Jurkat, Clone E6-1 (cell line): ENCODE results near the gene TMEM61.
A peak's percentile ranks its signal among the peaks of the same experiment; 100 is the strongest.
"Not testable (repeated sequence)": the region's sequence is repeated elsewhere in the genome, so short reads cannot be mapped to it uniquely, and the experiment has no call there.

Experiments
- DNase-seq: peaks from one replicate; pipeline ENCODE4 v3.0.0-alpha.2; 2011; ENCODE audit warnings: low read depth, low spot score
- H3K4me3 ChIP-seq: 2 replicates; pipeline ENCODE4 v1.5.1; 2011; ENCODE audit warnings: mild to moderate bottlenecking, low read length, control low read depth, moderate library complexity

TMEM61 gene

DNA sequence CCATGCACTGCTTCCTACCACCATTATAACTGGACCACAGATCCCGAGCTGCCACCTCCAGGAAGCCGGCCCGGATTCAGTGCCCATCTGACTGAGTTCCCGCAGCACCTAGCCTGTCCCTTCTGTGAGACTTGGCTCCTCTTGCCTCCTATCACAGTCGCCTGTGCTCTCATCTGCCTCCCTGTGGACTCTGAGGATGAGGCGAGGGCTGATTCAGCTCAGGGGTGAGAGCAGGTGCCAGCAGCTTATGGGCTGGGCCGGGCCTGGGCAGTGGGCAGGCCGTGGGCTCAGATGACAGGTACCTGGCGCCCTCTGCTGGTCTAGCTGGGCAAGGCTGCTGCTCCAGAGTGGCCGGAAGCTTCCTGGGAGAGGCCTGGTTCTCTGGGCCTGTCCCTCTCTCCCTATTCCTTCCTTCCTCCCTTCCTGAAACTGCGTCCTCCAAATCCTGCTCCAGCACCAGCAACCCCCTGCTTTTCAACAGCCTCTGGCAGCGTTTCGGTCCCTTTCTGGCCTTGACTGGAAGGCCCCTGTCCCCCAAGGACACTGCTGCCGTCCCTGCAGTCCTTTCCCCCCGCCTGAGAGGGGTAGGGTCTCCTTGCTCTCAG lies 41.6 kb downstream of the TMEM61 start:
- peak; percentile 14 for DNase-seq
- no peak overlapping the region for H3K4me3 ChIP-seq

- H3K4me3 ChIP-seq = not testable (repeated sequence)
These were observed 43.7 kb downstream of the TMEM61 start for GRCh38 chr1:55024163-55024562.

GRCh38 chr1:55026682-55027081 lies 46.3 kb downstream of the TMEM61 start:
- DNase-seq, H3K4me3 ChIP-seq: not testable (repeated sequence)

More at GRCh38 chr1:55024163-55024562, 43.7 kb downstream of the TMEM61 start:
- not testable (repeated sequence) for DNase-seq

DNA sequence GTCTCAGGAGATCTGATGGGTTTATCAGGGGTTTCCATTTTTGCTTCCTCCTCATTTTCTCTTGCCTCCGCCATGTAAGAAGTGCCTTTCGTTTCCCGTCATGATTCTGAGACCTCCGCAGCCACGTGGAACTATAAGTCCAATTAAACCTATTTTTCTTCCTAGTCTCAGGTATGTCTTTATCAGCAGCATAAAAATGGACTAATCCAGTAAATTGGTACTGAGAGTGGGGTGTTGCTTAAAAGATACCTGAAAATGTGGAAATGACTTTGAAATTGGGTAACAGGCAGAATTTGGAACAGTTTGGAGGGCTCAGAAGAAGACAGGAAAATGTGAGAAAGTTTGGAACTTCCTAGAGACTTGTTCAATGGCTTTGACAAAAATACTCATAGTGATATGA lies 50.7 kb downstream of the TMEM61 start:
- not testable (repeated sequence) for DNase-seq, H3K4me3 ChIP-seq

- no peak for DNase-seq
- no peak overlapping the region for H3K4me3 ChIP-seq
These were observed 52.8 kb downstream of the TMEM61 start for GRCh38 chr1:55033265-55033614.

GRCh38 chr1:55034476-55035133 lies 54.2 kb downstream of the TMEM61 start:
- DNase-seq = no peak
- no peak overlapping the region for H3K4me3 ChIP-seq

GRCh38 chr1:55035904-55036303 lies 55.5 kb downstream of the TMEM61 start:
- DNase-seq = no peak
- no peak overlapping the region for H3K4me3 ChIP-seq

DNA sequence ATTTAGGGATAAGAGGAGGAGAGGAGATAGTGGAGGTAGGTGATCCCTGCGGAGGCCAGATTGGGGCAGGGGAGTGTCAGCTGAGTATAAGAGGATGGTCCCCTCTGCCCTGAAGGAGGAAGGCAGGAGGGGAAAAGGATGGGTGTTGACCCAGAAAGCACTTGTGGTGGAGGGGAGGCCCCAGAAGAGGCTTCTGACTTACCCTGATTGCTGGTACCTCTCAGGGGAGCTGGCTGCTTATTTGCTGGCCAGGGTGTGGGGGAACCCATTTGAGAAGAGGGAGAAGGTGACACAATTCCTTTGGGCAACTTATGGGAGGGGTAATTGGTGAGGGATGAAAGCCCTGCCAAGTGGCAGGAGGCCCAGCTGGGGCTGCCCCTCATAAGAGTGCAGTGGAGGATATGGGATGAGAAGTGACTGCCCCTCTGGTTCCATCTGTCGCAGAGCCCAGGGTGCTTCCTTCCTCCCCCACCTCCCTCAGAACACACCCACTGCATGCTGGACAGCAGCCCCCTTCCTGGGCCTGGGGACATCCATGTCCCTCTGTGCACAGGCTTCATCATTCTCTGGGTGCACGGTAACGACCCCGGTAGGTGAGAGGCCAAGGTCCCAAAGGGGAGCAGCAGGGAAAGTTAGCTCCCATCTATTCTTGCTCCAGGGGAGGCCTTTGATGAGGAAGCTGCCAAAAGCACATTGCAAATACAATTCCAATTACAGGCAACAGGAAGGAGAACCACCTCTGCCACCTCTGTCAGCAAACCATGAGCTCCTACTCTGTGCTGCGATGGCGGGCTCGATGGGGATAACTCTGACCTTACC lies 57.5 kb downstream of the TMEM61 start:
- no peak for DNase-seq
- no peak overlapping the region for H3K4me3 ChIP-seq

GRCh38 chr1:55038552-55038838 lies 58.1 kb downstream of the TMEM61 start:
- no peak for DNase-seq
- H3K4me3 ChIP-seq = no peak overlapping the region

DNA sequence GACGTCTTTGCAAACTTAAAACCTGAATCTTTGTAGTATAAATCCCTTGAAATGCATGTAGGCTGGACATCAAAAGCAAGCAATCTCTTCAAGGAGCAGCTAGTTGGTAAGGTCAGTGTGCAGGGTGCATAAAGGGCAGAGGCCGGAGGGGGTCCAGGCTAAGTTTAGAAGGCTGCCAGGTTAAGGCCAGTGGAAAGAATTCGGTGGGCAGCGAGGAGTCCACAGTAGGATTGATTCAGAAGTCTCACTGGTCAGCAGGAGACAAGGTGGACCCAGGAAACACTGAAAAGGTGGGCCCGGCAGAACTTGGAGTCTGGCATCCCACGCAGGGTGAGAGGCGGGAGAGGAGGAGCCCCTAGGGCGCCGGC lies 58.5 kb downstream of the TMEM61 start:
- DNase-seq = no peak
- H3K4me3 ChIP-seq = no peak overlapping the region

DNA sequence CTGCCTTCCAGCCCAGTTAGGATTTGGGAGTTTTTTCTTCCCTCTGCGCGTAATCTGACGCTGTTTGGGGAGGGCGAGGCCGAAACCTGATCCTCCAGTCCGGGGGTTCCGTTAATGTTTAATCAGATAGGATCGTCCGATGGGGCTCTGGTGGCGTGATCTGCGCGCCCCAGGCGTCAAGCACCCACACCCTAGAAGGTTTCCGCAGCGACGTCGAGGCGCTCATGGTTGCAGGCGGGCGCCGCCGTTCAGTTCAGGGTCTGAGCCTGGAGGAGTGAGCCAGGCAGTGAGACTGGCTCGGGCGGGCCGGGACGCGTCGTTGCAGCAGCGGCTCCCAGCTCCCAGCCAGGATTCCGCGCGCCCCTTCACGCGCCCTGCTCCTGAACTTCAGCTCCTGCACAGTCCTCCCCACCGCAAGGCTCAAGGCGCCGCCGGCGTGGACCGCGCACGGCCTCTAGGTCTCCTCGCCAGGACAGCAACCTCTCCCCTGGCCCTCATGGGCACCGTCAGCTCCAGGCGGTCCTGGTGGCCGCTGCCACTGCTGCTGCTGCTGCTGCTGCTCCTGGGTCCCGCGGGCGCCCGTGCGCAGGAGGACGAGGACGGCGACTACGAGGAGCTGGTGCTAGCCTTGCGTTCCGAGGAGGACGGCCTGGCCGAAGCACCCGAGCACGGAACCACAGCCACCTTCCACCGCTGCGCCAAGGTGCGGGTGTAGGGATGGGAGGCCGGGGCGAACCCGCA lies 59.1 kb downstream of the TMEM61 start, which contains the start of gene PCSK9:
Gene PCSK9 (plus strand): TSS at position 207 of the 741 bp plus-strand sequence. CDS start 290 bp downstream, at position 497.
- DNase-seq = no peak
- H3K4me3 ChIP-seq = no peak within 1 kb of the TSS

- no peak for DNase-seq
- H3K4me3 ChIP-seq = no peak overlapping the region
These were observed 59.9 kb downstream of the TMEM61 start for GRCh38 chr1:55040083-55040932.

- DNase-seq = no peak
- H3K4me3 ChIP-seq = no peak overlapping the region
These were observed 60.6 kb downstream of the TMEM61 start for GRCh38 chr1:55040933-55041494.

GRCh38 chr1:55041613-55042012 lies 61.2 kb downstream of the TMEM61 start:
- no peak overlapping the region for H3K4me3 ChIP-seq
- no peak for DNase-seq
